Panc1 (cell line): ENCODE measurements around the gene GADD45G. TPM values are rescaled to one million over a fixed set of nuclear protein-coding genes. Genes with fewer than 3 reads are reported as not detected.
A peak's percentile ranks its signal among the peaks of the same experiment; 100 is the strongest.

Experiments used
- ATAC-seq: fragments of 200-7000 bp; cut with Tn5 transposase; 2 replicates; pipeline ENCODE4 v1.9.1; 2020; ENCODE audit warnings: mild to moderate bottlenecking, moderate library complexity
- BruUV-seq: library from RNA; stranded (reverse); fragments of 400-500 nt; replicated peaks from 2 replicates; lab custom pipeline; 2021; lab: Mats Ljungman, UMichigan
- CTCF ChIA-PET: fragments of 300-600 bp; sonication (Branson Sonifier 250); formaldehyde crosslinking; loops from one replicate; lab custom pipeline; 2022; ENCODE audit warnings: antibody characterized with exemption; lab: Charles Lee
- POLR2A ChIA-PET: fragments of 300-600 bp; sonication (Branson Sonifier 250); formaldehyde crosslinking; loops from one replicate; lab custom pipeline; 2022; ENCODE audit warnings: antibody characterized with exemption; lab: Charles Lee
- DNase-seq: peaks from one replicate; pipeline ENCODE4 v3.0.0-alpha.2; 2010; ENCODE audit warnings: low read depth, low spot score
- H3K27ac ChIP-seq: 2 replicates; pipeline ENCODE4 v1.5.1; 2011; ENCODE audit warnings: mild to moderate bottlenecking, low read length, inconsistent platforms
- H3K27me3 ChIP-seq: fragments of 200-500 bp; sonication (Bioruptor generic); 2 replicates; pipeline ENCODE4 v1.6.0; 2014; ENCODE audit warnings: low read length, inconsistent platforms; ENCODE audit not compliant: control insufficient read depth, insufficient read depth
- H3K36me3 ChIP-seq: fragments of 200-500 bp; sonication (Bioruptor generic); 2 replicates; pipeline ENCODE4 v1.5.1; 2014; ENCODE audit warnings: inconsistent platforms, mild to moderate bottlenecking, low read length, moderate library complexity; ENCODE audit not compliant: control insufficient read depth, insufficient read depth
- H3K4me1 ChIP-seq: 2 replicates; pipeline ENCODE4 v1.5.1; 2011; ENCODE audit warnings: inconsistent platforms, mild to moderate bottlenecking, low read length, moderate library complexity; ENCODE audit not compliant: control insufficient read depth, insufficient read depth
- H3K4me3 ChIP-seq, 2 experiments: 2 replicates each; pipeline ENCODE4 v1.5.1; 2011 to 2012; ENCODE audit warnings: low read depth in 2 of 2, low read length in 2 of 2, mild to moderate bottlenecking in 2 of 2, inconsistent platforms in 1 of 2, moderate library complexity in 1 of 2
- H3K9me3 ChIP-seq: fragments of 200-500 bp; sonication (Bioruptor generic); 2 replicates; pipeline ENCODE4 v1.5.1; 2014; ENCODE audit warnings: low read depth, mild to moderate bottlenecking, inconsistent platforms, low read length, moderate library complexity; ENCODE audit not compliant: control insufficient read depth, insufficient read depth
- POLR2AphosphoS5 ChIP-seq: IDR thresholded peaks from 2 replicates; pipeline ENCODE4 v1.6.1; 2012; ENCODE audit warnings: mild to moderate bottlenecking, low read depth, low read length, moderate library complexity
- SIN3A ChIP-seq: IDR thresholded peaks from 2 replicates; pipeline ENCODE4 v1.6.1; 2012; ENCODE audit warnings: low read depth, mild to moderate bottlenecking, low read length, moderate library complexity, borderline replicate concordance; ENCODE audit not compliant: insufficient read depth
- TCF7L2 ChIP-seq: IDR thresholded peaks from 2 replicates; pipeline ENCODE4 v1.6.1; 2011; ENCODE audit warnings: mild to moderate bottlenecking, low read depth, low read length, inconsistent platforms
- in situ Hi-C: cut with HindIII; loops from 2 replicates; pipeline ENCODE4 v1.10.0; 2016; ENCODE audit warnings: low sequenced_read_pairs, low pct_unique_long_range_greater_than_20kb
- intact Hi-C: fragments of 100-400 bp; cut with micrococcal nuclease; formaldehyde crosslinking; loops from one replicate; pipeline ENCODE4 v1.10.0; 2022; ENCODE audit not compliant: unreplicated experiment
- total RNA-seq: library from RNA; stranded (reverse); gene quantifications from one replicate; pipeline ENCODE4 v1.2.1, GENCODE V29; 2021; ENCODE audit not compliant: unreplicated experiment
- TF ChIP-seq, protein P1 (sequence below): fragments of 450-650 bp; IDR thresholded peaks from 2 replicates; pipeline ENCODE4 v1.5.1; 2017; ENCODE audit warnings: mild to moderate bottlenecking
- TF ChIP-seq, protein P2 (sequence below), 2 experiments: IDR thresholded peaks; 2 replicates each; pipeline ENCODE4 v1.6.1; 2011 to 2012; ENCODE audit warnings: low read depth in 2 of 2, control low read depth in 1 of 2, low read length in 1 of 2, mild to moderate bottlenecking in 1 of 2, moderate library complexity in 1 of 2; ENCODE audit not compliant: insufficient read depth in 1 of 2

GADD45G gene
- total RNA-seq, 1 experiment from 2014 or later: 1.2 TPM

DNA sequence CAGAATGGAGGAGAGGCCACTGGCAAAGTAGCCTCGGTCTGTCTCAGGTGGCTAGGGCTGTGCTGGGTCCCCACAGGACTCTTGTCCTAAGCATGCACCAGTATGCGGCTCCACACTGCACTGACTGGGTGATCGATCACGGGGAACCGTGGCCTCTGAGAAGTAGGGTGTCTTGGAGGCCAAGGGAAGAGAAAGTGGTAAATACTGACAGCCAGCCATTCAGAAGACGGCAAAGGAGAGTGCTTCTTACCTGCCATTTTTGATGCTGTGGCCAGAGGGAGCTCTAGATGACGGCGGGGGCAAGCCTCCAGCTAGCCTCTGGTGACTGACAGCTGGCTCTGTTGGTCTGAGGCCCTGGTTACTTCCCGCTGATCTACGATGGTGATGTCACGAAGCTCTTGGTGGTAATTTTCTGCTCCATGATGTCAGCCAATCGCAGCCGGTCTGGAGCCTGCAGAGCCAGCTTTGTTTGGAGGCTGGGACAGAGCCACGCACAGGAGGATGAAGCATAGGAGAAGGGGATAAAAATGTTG is 40.4 kb upstream of the GADD45G start:
- H3K9me3 ChIP-seq: no peaks in the 10 kb centered on the region
- H3K27ac ChIP-seq: no peak overlapping the region
- in situ Hi-C loops (no loop called here), intact Hi-C loops (no loop called here)
- H3K27me3 ChIP-seq: no peaks in the 10 kb centered on the region
- TF ChIP-seq, protein P1, sequence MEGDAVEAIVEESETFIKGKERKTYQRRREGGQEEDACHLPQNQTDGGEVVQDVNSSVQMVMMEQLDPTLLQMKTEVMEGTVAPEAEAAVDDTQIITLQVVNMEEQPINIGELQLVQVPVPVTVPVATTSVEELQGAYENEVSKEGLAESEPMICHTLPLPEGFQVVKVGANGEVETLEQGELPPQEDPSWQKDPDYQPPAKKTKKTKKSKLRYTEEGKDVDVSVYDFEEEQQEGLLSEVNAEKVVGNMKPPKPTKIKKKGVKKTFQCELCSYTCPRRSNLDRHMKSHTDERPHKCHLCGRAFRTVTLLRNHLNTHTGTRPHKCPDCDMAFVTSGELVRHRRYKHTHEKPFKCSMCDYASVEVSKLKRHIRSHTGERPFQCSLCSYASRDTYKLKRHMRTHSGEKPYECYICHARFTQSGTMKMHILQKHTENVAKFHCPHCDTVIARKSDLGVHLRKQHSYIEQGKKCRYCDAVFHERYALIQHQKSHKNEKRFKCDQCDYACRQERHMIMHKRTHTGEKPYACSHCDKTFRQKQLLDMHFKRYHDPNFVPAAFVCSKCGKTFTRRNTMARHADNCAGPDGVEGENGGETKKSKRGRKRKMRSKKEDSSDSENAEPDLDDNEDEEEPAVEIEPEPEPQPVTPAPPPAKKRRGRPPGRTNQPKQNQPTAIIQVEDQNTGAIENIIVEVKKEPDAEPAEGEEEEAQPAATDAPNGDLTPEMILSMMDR: peak; percentile 42
- TF ChIP-seq SIN3A: no peak
- H3K36me3 ChIP-seq: no peaks in the 10 kb centered on the region
- H3K4me3 ChIP-seq: no peak overlapping the region
- H3K4me1 ChIP-seq: no peaks in the 10 kb centered on the region
- DNase-seq (no peak), ATAC-seq (peak; percentile 70)
- no TSS peak for BruUV-seq
- ChIA-PET CTCF (interaction anchor here (0.6 to 0.9 kb wide), 2 partner anchors 12 to 246 kb away, joined by 3 to 4 read pairs; partner anchors contain the start of gene SECISBP2), POLR2A (no interaction called here)

DNA sequence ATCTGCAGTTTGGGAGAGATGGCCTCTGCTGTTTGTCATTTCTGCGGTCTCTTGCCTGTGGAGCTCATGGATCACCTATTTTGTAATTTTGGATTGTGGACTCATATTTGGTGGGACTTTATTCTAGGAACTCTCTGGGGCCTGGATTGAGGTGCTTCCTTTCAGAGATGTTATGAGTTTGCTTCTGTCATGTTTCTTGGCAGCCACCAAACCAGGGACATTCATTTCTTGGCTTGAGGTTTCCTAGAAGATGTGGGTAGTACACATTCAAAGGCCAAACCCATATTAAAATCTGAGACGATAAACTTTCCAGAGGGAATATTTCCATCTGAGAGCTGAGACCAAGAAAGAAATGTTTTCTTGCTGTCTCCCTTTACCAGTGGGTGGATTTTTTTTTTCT is 37.2 kb upstream of the GADD45G start:
- DNase-seq (no peak), ATAC-seq (no peak)
- H3K36me3 ChIP-seq: no peaks in the 10 kb centered on the region
- in situ Hi-C loops: no loop called here
- H3K9me3 ChIP-seq: no peaks in the 10 kb centered on the region
- no peaks in the 10 kb centered on the region for H3K4me1 ChIP-seq
- CTCF ChIA-PET: no interaction called here
- POLR2A ChIA-PET: no interaction called here
- no peak overlapping the region for H3K27ac ChIP-seq
- no TSS peak for BruUV-seq
- no peak overlapping the region for H3K4me3 ChIP-seq
- no peaks in the 10 kb centered on the region; the same call in 1 of the 2 replicates for H3K27me3 ChIP-seq
- intact Hi-C loops: no loop called here
- TF ChIP-seq POLR2AphosphoS5 (no peak), TCF7L2 (no peak), SIN3A (no peak)
- TF ChIP-seq, protein P1: no peak
- TF ChIP-seq, protein P2, sequence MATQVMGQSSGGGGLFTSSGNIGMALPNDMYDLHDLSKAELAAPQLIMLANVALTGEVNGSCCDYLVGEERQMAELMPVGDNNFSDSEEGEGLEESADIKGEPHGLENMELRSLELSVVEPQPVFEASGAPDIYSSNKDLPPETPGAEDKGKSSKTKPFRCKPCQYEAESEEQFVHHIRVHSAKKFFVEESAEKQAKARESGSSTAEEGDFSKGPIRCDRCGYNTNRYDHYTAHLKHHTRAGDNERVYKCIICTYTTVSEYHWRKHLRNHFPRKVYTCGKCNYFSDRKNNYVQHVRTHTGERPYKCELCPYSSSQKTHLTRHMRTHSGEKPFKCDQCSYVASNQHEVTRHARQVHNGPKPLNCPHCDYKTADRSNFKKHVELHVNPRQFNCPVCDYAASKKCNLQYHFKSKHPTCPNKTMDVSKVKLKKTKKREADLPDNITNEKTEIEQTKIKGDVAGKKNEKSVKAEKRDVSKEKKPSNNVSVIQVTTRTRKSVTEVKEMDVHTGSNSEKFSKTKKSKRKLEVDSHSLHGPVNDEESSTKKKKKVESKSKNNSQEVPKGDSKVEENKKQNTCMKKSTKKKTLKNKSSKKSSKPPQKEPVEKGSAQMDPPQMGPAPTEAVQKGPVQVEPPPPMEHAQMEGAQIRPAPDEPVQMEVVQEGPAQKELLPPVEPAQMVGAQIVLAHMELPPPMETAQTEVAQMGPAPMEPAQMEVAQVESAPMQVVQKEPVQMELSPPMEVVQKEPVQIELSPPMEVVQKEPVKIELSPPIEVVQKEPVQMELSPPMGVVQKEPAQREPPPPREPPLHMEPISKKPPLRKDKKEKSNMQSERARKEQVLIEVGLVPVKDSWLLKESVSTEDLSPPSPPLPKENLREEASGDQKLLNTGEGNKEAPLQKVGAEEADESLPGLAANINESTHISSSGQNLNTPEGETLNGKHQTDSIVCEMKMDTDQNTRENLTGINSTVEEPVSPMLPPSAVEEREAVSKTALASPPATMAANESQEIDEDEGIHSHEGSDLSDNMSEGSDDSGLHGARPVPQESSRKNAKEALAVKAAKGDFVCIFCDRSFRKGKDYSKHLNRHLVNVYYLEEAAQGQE (IDR thresholded peaks at IDR 0.05; ENCODE audit: insufficient read depth in 1 of 2, low read depth in 2 of 2, low read length in 1 of 2): no peak
